ENCODE data around the gene PCNT. TPM values are rescaled to one million over a fixed set of nuclear protein-coding genes. Genes with fewer than 3 reads are reported as not detected.

The PCNT gene
- total RNA-seq: 25.9 and 32.3 TPM in 2 replicates

DNA sequence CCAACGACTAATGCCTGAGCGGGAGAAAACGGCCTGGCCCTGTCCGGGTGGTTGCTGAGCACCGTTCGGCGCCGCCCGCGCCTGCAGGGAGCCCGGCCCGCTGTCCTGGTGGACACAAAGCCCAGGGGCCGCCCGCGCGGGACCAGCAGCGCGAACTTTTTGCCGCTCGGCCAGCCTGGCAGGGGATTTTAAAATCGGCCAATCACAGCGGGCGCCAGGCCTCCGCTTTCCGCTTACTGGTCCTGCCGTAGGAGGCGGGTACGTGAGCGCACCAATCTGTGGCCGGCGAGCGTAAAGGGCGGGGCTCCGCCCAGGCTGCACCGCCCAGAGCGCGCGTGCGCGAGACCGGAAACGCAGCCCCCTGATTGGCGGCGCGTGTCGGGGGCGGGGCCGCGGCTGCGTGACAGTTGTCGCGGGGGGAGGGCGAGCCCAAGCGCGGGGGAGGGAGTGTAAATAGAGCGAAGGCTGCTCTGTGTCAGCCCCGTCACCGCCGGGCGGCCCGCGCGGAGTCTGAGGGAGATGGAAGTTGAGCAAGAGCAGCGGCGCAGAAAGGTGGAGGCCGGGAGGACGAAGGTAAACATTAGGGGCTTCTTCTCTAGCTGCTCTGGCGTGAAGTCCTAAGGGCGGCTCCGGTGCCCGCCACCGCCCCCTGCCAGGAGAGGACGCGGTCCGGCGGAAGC is at the start of gene PCNT, which contains the start of gene C21orf58:
Gene PCNT, plus strand, starts transcription at position 447 of the 680 bp plus-strand sequence. Its CDS starts 73 bp downstream, at position 520.
Gene C21orf58, minus strand, starts transcription at position 161 of the 680 bp plus-strand sequence. CDS start 1,132 bp downstream, outside the sequence.

GRCh38 chr21:46285206-46285661 is 38.7 kb upstream of the PCNT start, which contains the start of gene MCM3AP:
MCM3AP (minus strand) TSS chr21:46285611; CDS start chr21:46285286, 325 bp downstream.

DNA sequence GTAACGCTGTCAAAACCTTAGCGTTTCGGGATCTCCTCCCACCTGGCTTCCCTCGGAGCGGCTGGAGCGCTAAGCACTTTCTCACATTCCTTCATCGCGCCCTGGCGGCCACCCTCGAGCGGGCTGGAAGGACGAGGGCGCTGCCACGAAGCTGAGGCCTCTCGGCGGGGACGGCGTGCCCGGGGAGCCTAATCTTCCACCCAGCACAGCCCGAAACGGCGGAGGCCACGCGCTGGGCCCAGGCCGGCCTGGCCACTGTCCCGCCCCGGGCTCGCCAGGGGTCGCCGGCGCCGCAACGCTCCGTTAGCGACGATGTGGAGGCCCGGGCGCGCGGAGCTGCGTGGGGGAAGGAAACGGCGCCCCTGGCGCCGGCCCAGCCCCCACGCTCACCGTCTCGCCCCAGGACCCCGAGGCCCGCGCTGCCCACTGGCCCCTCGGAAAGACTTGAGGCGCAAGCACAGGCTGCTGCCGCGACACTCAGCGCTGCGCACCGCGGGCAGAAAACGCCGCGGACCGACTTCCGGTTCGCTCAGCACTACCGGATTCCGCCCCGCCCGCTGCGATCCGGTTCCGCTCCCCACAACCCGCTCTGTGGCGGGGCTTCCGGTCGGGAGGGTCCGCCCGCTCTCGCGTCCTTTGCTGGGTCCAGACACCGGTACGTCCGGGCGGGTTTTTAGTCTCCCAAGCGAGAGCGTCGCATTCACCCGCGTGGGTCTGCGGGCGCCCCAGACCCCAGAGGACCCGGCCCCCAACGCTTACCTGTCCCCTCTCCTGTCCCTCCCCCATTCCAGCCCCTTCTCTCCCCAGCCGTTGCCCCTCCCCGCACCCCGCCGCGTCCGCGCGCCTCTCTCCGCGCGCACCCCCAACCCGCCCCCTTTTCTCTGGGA is 38.0 kb upstream of the PCNT start, which contains the start of gene YBEY:
Gene YBEY, plus strand, starts transcription at position 582 of the 887 bp plus-strand sequence. CDS start 572 bp downstream, outside the sequence.

DNA sequence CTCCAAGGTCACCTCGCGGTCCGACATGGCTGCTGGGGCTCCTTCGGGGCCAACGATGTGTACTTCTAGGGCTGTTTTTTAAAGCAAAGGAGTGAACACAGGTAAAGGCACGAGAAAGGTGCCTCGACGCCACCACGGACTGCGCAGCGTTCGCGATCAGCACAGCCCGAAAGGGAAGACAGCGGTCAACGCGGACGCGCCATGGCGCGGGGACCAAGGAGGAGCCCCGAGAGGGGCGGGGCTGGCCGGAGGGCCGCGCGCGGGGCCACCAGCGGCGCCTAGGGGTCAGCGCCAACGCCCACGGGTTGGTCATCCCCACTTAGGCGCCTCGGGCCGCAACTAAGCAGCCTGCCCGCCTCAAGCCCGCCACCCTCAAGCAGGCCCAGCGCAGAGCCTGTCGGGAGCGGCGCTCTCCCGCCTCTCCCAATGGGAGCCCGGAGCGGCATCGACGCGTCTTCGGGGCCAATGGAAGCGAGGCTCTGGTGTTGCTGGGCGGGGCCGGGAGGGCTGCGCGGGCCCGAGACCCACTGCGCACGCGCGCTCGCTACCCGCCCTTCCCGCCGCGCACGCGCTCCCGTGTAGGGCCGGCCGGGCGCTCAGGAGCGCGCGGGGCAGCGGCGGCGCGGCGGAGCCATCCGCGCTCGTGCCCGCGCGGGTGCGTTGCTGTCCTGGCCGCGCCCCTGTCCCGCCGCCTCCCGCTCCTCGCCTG is 134.5 kb downstream of the PCNT start, which contains the start of gene DIP2A:
Gene DIP2A, plus strand, starts transcription at position 577 of the 709 bp plus-strand sequence. CDS start 241 bp downstream, outside the sequence.

Other genes starting within 250 kb of the PCNT start
- 3,111 and 4,259 TPM in 2 replicates for gene COL6A2, start 226.0 kb upstream of the PCNT start, total RNA-seq
- gene FTCD, start 168.6 kb upstream of the PCNT start, total RNA-seq: 0.56 and 0.65 TPM in 2 replicates
- gene SPATC1L, start 139.7 kb upstream of the PCNT start, total RNA-seq: 4.4 and 9.1 TPM in 2 replicates
- gene LSS, start 95.4 kb upstream of the PCNT start, total RNA-seq: 90.4 and 143 TPM in 2 replicates
- 88.4 and 95.5 TPM in 2 replicates for gene MCM3AP, start 38.5 kb upstream of the PCNT start, total RNA-seq
- 7.0 and 7.4 TPM in 2 replicates for gene YBEY, start 37.8 kb upstream of the PCNT start, total RNA-seq
- 3.9 and 4.6 TPM in 2 replicates for gene C21orf58, start 286 bp upstream of the PCNT start, total RNA-seq
- gene DIP2A, start 134.7 kb downstream of the PCNT start, total RNA-seq: 27.4 and 33.4 TPM in 2 replicates